ENCODE measurements around the gene CHP1.

- TF ChIP-seq CTCF (conservative IDR thresholded peaks at IDR 0.05; ENCODE audit: low read depth, low read length): no peak
- TF ChIP-seq EZH2 (IDR thresholded peaks at IDR 0.05; ENCODE audit: low read length, unreplicated experiment): no peak
These were observed 70.5 kb downstream of the CHP1 start for GRCh38 chr15:41301587-41301986.
